ENCODE measurements around the gene MYPN. TPM values are rescaled to one million over a fixed set of nuclear protein-coding genes. Genes with fewer than 3 reads are reported as not detected.

The MYPN gene
- not detected in 2 replicates for total RNA-seq (2014; rRNA removed; shearing (Covaris generic))
- not detected in 2 replicates for polyA plus RNA-seq (2016; fragmentation: Nextera tagmentation; extraction: Ambion mirVana)
- long read RNA-seq: 0 reads

- Mint-ChIP-seq H3K9me3 (no peaks in the 10 kb centered on the region), H3K4me3 (no peak within 1 kb of the TSS), H3K27ac (no peak within 1 kb of the TSS), H3K4me1 (peaks cover 7% of the 10 kb centered on the region; the same call in 2 of the 3 replicates), H3K27me3 (ENCODE audit: insufficient read depth, low read depth, poor library complexity) (no peaks in the 10 kb centered on the region), H3K36me3 (ENCODE audit: low read depth) (no peaks in the 10 kb centered on the region)
- no peak within 1 kb of the TSS for H3K4me3 ChIP-seq
- no peaks in the 10 kb centered on the region for H3K4me1 ChIP-seq (ENCODE audit: insufficient read depth)
- H3F3A ChIP-seq (replicated peaks; ENCODE audit: low read depth): no peaks in the 10 kb centered on the region
- no peaks in the 10 kb centered on the region for H3K79me2 ChIP-seq (replicated peaks; ENCODE audit: insufficient read depth)
- no peaks in the 10 kb centered on the region for H3K36me3 ChIP-seq (ENCODE audit: insufficient read depth)
- H4K20me1 ChIP-seq (replicated peaks; ENCODE audit: insufficient read depth): no peaks in the 10 kb centered on the region
- no peak within 1 kb of the TSS for H2AFZ ChIP-seq
- H3K9me2 ChIP-seq (ENCODE audit: insufficient read depth): no peaks in the 10 kb centered on the region
- no peak for ATAC-seq
- DNase-seq (ENCODE audit: low spot score): no peak
- no peaks in the 10 kb centered on the region for H3K27me3 ChIP-seq (ENCODE audit: insufficient read depth)
- no peak within 1 kb of the TSS for H3K4me2 ChIP-seq
- TF ChIP-seq POLR2AphosphoS5 (IDR thresholded peaks at IDR 0.05; ENCODE audit: low read depth) (no peak), ZNF462 (CRISPR knock-in tag; IDR thresholded peaks at IDR 0.05) (no peak), REST (IDR thresholded peaks at IDR 0.05; ENCODE audit: unreplicated experiment) (no peak), EZH2 (IDR thresholded peaks at IDR 0.05; ENCODE audit: low read depth, unreplicated experiment) (no peak), ZNF331 (CRISPR knock-in tag; IDR thresholded peaks at IDR 0.05; ENCODE audit: low read depth) (no peak), CREB1 (CRISPR knock-in tag; IDR thresholded peaks at IDR 0.05; ENCODE audit: low read depth) (no peak), NANOG (IDR thresholded peaks at IDR 0.05; ENCODE audit: borderline replicate concordance) (no peak), CTCF (conservative IDR thresholded peaks at IDR 0.05; ENCODE audit: low read depth in 2 of 2) (no peak), ZNF114 (CRISPR knock-in tag; IDR thresholded peaks at IDR 0.05) (no peak), JUNB (IDR thresholded peaks at IDR 0.05; ENCODE audit: unreplicated experiment) (no peak), ETS1 (IDR thresholded peaks at IDR 0.05) (no peak)
- H3K27ac ChIP-seq (ENCODE audit: low read depth): no peak within 1 kb of the TSS
Observed at GRCh38 chr10:68109331-68109730, at the start of gene MYPN. Gene MYPN, plus strand, starts transcription at chr10:68109488. Its CDS starts 11,951 bp downstream, at chr10:68121439.
